Colon (tissue), 2 donors: Measurements from ENCODE around the gene TEAD1.
"Not testable (repeated sequence)": the region's sequence is repeated elsewhere in the genome, so short reads cannot be mapped to it uniquely, and the experiment has no call there.

Experiments used
- FAIRE-seq: peaks from 2 replicates; lab custom pipeline; 2012; peaks lifted over from hg19 to GRCh38; lab: Jason Lieb, UNC
- donor health status: control.
- donor health status: control.

Gene TEAD1

GRCh38 chr11:12737024-12737423 is 62.8 kb downstream of the TEAD1 start:
- no peak for FAIRE-seq

- FAIRE-seq, result no peak
These were observed 67.5 kb downstream of the TEAD1 start for GRCh38 chr11:12741671-12742216.

- no peak for FAIRE-seq
These were observed 69.7 kb downstream of the TEAD1 start for GRCh38 chr11:12743834-12744449.

GRCh38 chr11:12744826-12745502 is 70.7 kb downstream of the TEAD1 start:
- FAIRE-seq, result no peak

GRCh38 chr11:12745787-12746186 is 71.6 kb downstream of the TEAD1 start:
- FAIRE-seq, result no peak

GRCh38 chr11:12746593-12747097 is 72.4 kb downstream of the TEAD1 start:
- FAIRE-seq, result no peak

- no peak for FAIRE-seq
These were observed 74.3 kb downstream of the TEAD1 start for GRCh38 chr11:12748561-12748960.

- FAIRE-seq, result no peak
These were observed 75.2 kb downstream of the TEAD1 start for GRCh38 chr11:12749442-12749841.

- no peak for FAIRE-seq
These were observed 76.0 kb downstream of the TEAD1 start for GRCh38 chr11:12750181-12750580.

- no peak for FAIRE-seq
These were observed 78.8 kb downstream of the TEAD1 start for GRCh38 chr11:12752868-12753524.

GRCh38 chr11:12754021-12754420 is 79.8 kb downstream of the TEAD1 start:
- no peak for FAIRE-seq

- FAIRE-seq, result no peak
These were observed 80.5 kb downstream of the TEAD1 start for GRCh38 chr11:12754582-12755234.

- FAIRE-seq, result no peak
These were observed 81.6 kb downstream of the TEAD1 start for GRCh38 chr11:12755510-12756453.

GRCh38 chr11:12756454-12756806 is 82.2 kb downstream of the TEAD1 start:
- FAIRE-seq, result no peak

- FAIRE-seq, result no peak
These were observed 82.6 kb downstream of the TEAD1 start for GRCh38 chr11:12756867-12757266.

- no peak for FAIRE-seq
These were observed 83.2 kb downstream of the TEAD1 start for GRCh38 chr11:12757416-12757815.

- FAIRE-seq, result not testable (repeated sequence)
These were observed 83.9 kb downstream of the TEAD1 start for GRCh38 chr11:12758117-12758516.

GRCh38 chr11:12761029-12761428 is 86.8 kb downstream of the TEAD1 start:
- no peak for FAIRE-seq

GRCh38 chr11:12762278-12762677 is 88.1 kb downstream of the TEAD1 start:
- no peak for FAIRE-seq

GRCh38 chr11:12762696-12763324 is 88.6 kb downstream of the TEAD1 start:
- no peak for FAIRE-seq
